Caki2 (cell line): ENCODE data around the gene KIDINS220. TPM values are rescaled to one million over a fixed set of nuclear protein-coding genes. Genes with fewer than 3 reads are reported as not detected.

Source experiments
- DNase-seq: peaks from one replicate; pipeline ENCODE4 v3.0.0-alpha.2; 2015; ENCODE audit warnings: low read depth
- in situ Hi-C: cut with HindIII; loops from 2 replicates; pipeline ENCODE4 v1.10.0; 2016; ENCODE audit warnings: low sequenced_read_pairs, low pct_unique_long_range_greater_than_20kb, mixed read lengths
- total RNA-seq: library from RNA; depleted of rRNA; stranded (reverse); fragments of >200 nt; shearing (Covaris generic); gene quantifications from 2 replicates; pipeline ENCODE4 v1.2.3, GENCODE V29; 2014; ENCODE audit warnings: low replicate concordance

Gene KIDINS220
- total RNA-seq, 1 experiment from 2014 or later, result 17.8 TPM

- in situ Hi-C loops, result no loop called here
- DNase-seq, result no peak
These were observed 15.9 kb downstream of the KIDINS220 start for GRCh38 chr2:8821276-8822217.

- no peak for DNase-seq
- in situ Hi-C loops, result no loop called here
These were observed 17.5 kb downstream of the KIDINS220 start for GRCh38 chr2:8819948-8820347.

DNA sequence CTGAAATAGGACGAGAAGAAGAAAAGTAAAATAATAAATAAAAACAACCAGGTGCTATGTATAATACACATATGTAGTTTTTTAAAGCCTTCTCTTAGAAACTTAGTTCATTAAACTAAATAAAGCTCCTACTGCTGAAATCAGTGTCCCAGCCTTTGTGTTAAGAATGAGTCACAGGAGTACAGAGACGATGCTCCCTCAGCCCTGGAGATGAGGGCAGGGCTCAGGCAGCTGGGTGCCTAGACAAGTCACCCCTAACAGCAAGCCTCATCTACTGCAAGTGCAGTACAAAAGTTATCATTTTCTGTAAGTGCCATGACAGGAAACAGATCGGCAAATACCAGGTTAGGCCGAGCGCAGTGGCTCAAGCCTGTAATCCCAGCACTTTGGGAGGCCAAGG is 18.2 kb downstream of the KIDINS220 start:
- no peak for DNase-seq
- in situ Hi-C loops, result no loop called here

DNA sequence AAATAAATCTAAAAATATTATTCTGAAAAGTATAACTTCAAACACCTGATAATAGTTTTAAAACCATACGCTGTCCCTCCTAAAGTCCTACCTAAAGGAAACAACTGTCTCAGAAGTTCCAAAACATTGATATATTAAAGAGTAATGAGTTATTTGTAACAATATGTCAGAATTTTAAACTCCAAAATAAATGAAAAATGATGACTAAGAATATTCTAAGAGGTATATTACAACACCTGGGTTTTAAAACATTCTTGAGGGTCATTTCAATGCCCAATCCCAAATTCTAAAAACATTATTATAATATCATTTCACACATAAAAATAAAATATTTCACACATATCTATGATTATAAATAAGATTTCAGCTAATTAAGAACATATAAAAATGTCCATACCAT is 20.2 kb downstream of the KIDINS220 start:
- in situ Hi-C loops, result no loop called here
- DNase-seq, result no peak

GRCh38 chr2:8806885-8807704 is 30.3 kb downstream of the KIDINS220 start:
- DNase-seq, result no peak
- in situ Hi-C loops, result no loop called here

DNA sequence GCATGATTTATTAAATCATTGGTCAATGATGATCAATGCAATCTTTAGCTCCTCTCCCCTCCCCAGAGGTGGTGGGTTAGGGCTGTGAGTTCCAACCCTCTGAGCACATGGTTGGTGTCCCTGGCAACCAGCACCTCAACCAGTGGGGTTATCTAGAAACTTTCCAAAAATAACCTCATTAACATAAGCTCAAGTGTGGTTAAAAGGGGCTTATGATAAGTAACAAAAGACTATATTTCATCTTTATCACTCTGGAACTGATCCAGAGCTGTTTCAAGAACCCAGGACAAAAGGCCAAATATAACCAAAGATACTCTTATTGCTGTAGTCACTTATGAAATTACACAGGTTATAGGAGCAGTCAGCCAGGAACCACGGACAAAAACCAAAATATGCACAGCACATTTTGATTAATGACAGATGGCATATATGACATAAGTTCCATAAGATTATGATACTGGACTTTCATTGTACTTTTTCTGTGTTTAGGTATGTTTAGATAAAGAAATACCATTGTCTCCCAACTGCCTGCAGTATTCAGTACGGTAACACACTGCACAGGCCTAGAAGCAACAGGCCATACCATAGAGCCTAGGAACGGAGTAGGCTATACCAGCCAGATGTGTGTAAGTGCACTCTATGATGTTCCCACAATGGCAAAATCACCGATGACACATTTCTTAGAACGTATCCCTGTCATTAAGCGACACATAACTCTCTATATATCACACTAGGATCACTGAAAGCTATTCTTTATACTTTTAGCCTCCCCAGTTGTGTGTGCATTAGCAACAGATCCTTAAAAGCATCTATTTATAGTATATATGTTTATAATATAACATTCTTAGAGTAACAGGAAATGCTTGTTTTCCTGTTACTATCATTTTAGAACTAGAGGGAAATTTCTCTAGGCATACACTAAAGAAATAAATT is 31.9 kb downstream of the KIDINS220 start:
- no peak for DNase-seq
- in situ Hi-C loops, result no loop called here

GRCh38 chr2:8803658-8804379 is 33.6 kb downstream of the KIDINS220 start:
- peak; percentile 66 for DNase-seq

DNA sequence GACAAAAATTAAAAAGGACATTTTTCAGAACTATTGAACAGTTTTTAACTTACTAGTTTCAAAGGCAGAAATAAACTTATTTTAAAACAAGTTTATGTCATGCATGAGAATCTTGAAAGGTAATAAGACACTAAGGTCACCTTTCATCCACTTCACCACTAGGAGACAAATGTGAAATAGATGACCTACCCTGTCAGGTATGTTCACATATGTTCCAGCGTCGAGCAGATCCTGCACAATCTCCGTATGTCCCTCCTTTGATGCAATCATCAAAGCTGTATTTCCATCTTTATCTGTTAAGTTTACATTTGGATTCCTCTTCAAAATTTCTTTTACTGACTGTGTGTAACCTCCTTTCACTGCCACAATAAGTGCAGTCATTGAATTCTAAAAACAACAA is 34.7 kb downstream of the KIDINS220 start:
- in situ Hi-C loops, result no loop called here
- no peak for DNase-seq

More at GRCh38 chr2:8803658-8804379, 33.6 kb downstream of the KIDINS220 start:
- in situ Hi-C loops, result no loop called here

DNA sequence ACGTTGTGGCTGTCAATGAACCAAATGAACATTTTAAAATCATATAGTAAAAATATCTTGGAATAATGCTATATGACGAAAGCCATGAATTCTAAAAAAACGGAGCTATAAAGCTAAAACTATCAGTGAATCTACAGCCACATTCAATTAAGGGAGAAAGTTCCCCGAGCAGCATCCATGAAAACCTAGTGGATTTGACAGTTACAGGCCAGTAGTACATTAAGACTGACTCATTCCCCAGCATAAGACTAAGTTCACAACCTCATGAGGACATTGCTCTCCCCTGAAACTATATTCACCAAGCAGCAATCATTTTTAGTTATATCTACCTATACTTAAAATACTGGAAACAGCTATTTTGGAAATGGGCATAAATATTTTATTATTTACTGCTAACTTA is 36.6 kb downstream of the KIDINS220 start:
- no peak for DNase-seq
- in situ Hi-C loops, result no loop called here

DNA sequence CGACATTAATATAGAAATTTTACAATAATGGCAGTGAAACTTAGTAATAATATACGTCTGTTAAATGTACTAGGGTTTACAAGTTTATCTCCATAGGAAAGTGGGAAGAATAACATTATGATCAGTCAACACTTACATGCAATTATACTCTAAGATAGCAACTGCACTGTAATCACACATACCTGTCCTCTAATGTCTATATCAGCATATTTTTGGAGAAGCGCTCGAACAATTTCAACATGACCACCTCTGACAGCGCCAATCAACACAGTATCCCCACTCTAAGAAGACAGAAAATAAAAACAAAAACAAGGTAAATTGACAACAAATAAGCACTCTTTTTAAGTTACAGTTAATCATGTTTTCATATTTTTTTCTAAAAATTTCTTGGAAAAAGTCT is 37.2 kb downstream of the KIDINS220 start:
- DNase-seq, result no peak
- in situ Hi-C loops, result no loop called here

- in situ Hi-C loops, result no loop called here
- DNase-seq, result no peak
These were observed 38.4 kb downstream of the KIDINS220 start for GRCh38 chr2:8799004-8799403.

- in situ Hi-C loops, result no loop called here
- no peak for DNase-seq
These were observed 39.0 kb downstream of the KIDINS220 start for GRCh38 chr2:8798393-8798792.

DNA sequence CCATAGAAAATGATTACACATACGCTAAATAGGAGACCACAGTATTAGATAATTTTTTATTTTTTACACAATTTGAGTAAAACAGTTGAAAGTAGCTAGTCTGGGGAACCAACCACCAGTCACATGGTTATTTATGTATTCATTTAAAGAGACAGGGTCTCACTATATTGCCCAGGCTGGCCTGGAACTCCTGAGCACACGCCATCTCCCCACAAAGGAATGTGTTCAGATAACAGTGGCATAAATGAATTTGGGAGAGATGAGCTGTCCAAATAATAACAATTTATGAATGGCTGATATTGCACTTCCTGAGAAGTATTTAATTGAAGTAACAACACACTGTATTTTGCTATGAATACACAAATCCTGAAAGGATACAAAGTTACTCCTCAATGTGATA is 39.7 kb downstream of the KIDINS220 start:
- in situ Hi-C loops, result no loop called here

GRCh38 chr2:8796878-8797550 is 40.4 kb downstream of the KIDINS220 start:
- no peak for DNase-seq
- in situ Hi-C loops, result no loop called here

More for the DNA sequence above, 39.7 kb downstream of the KIDINS220 start:
- no peak for DNase-seq

- in situ Hi-C loops, result no loop called here
- no peak for DNase-seq
These were observed 41.0 kb downstream of the KIDINS220 start for GRCh38 chr2:8796315-8796848.

DNA sequence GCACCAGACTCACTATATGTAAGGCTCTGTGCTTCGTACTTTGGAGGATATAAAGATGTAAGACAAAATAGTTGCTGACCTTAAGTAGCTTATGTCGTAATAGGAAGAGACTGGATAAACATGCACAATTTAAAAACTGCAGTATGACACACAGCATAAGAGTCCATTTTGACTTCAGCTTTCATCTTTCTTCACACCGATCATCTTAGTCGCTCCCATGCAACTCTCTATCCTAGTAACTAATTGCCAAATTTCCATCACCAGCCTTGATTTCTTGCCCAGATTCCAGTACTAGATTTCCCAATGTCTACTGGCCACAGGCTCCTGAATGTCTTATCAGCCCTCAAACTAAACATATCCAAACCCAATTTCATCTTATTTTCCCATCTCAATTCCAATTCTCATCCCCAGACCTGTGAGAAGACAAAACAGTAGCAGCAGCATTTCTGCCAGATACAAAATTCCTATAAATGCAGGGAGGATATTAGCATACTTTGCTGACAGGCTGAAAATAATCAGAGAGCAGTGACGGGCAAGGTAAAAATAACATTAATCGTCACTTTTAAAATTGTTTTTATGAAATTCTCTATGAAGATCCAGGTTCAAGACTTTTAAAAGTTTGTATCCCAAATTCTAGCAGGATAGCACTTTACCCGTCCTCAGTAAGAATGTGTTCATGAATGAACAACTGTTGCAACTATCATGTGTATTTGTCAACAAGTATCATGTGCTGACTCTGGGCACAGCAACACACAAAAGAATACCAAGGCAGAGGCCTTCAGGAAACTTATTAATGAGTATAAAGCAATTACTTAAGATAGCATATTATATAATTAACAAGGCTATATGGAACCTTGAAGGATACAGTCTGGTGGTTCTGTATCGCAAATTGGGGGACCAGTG is 42.2 kb downstream of the KIDINS220 start:
- no peak for DNase-seq
- in situ Hi-C loops, result no loop called here
